Adrenal gland (tissue), 5 donors: ENCODE results near the gene MAPT.

Experiments used
- CTCF ChIP-seq, 6 experiments: fragments of 450-650 bp in 4 of 6; fragments of 200-600 bp in 2 of 6; sonication (generic) in 1 of 6; IDR thresholded peaks; 1 replicate in 5 of 6; 2 replicates in 1 of 6; pipeline versions ENCODE4 v1.5.1 to v1.8.0; 2016 to 2021; ENCODE audit warnings: antibody characterized with exemption in 6 of 6, mild to moderate bottlenecking in 2 of 6, moderate library complexity in 1 of 6
- POLR2A ChIP-seq, 2 donors: fragments of 450-650 bp; IDR thresholded peaks; one replicate each; pipeline ENCODE4 v1.6.1; 2017; ENCODE audit warnings: antibody characterized with exemption in 2 of 2, mild to moderate bottlenecking in 2 of 2, moderate library complexity in 1 of 2
- donor health status: DM: no; HTN: no; CAD: no.

GRCh38 chr17:45951941-45952340 lies 57.6 kb downstream of the MAPT start:
- TF ChIP-seq CTCF (IDR thresholded peaks at IDR 0.05) (no peak), POLR2A (IDR thresholded peaks at IDR 0.05) (no peak)
